Measurements from ENCODE around the gene SCGB1C1. TPM values are rescaled to one million over a fixed set of nuclear protein-coding genes. Genes with fewer than 3 reads are reported as not detected.
A peak's percentile ranks its signal among the peaks of the same experiment; 100 is the strongest.

SCGB1C1 gene
- total RNA-seq, 1 donor from 2014 or later, result not detected

GRCh38 chr11:199782-200181 lies 6.9 kb downstream of the SCGB1C1 start:
- no peak for DNase-seq (ENCODE audit: low spot score)
- peaks cover 8% of the 10 kb centered on the region for H3K27me3 Mint-ChIP-seq (ENCODE audit: unreplicated experiment)
- H3K4me3 Mint-ChIP-seq (ENCODE audit: unreplicated experiment), result no peak overlapping the region
- peaks cover 31% of the 10 kb centered on the region for H3K4me1 Mint-ChIP-seq (ENCODE audit: unreplicated experiment)
- no peak overlapping the region for H3K27ac Mint-ChIP-seq (ENCODE audit: unreplicated experiment)
- TF ChIP-seq CTCF (IDR thresholded peaks at IDR 0.05; ENCODE audit: unreplicated experiment), result no peak
- H3K36me3 Mint-ChIP-seq (ENCODE audit: low read depth, unreplicated experiment), result peaks cover 8% of the 10 kb centered on the region
- H3K9me3 Mint-ChIP-seq (ENCODE audit: unreplicated experiment), result no peaks in the 10 kb centered on the region

GRCh38 chr11:200224-201003 lies 7.5 kb downstream of the SCGB1C1 start:
- peak overlapping the region; percentile 61 for H3K27ac Mint-ChIP-seq (ENCODE audit: unreplicated experiment)

GRCh38 chr11:201966-202365 lies 9.1 kb downstream of the SCGB1C1 start:
- peaks cover 8% of the 10 kb centered on the region for H3K36me3 Mint-ChIP-seq (ENCODE audit: low read depth, unreplicated experiment)
- H3K4me1 Mint-ChIP-seq (ENCODE audit: unreplicated experiment), result peaks cover 39% of the 10 kb centered on the region
- peaks cover 13% of the 10 kb centered on the region for H3K27me3 Mint-ChIP-seq (ENCODE audit: unreplicated experiment)
- peak overlapping the region; percentile 98 for H3K27ac Mint-ChIP-seq (ENCODE audit: unreplicated experiment)
- H3K4me3 Mint-ChIP-seq (ENCODE audit: unreplicated experiment), result peak overlapping the region; percentile 56
- no peaks in the 10 kb centered on the region for H3K9me3 Mint-ChIP-seq (ENCODE audit: unreplicated experiment)
- no peak for TF ChIP-seq CTCF (IDR thresholded peaks at IDR 0.05; ENCODE audit: unreplicated experiment)
- DNase-seq (ENCODE audit: low spot score), result no peak

More at GRCh38 chr11:200224-201003, 7.5 kb downstream of the SCGB1C1 start:
- peaks cover 9% of the 10 kb centered on the region for H3K27me3 Mint-ChIP-seq (ENCODE audit: unreplicated experiment)
- H3K4me3 Mint-ChIP-seq (ENCODE audit: unreplicated experiment), result peak overlapping the region; percentile 51
- H3K9me3 Mint-ChIP-seq (ENCODE audit: unreplicated experiment), result no peaks in the 10 kb centered on the region
- peaks cover 31% of the 10 kb centered on the region for H3K4me1 Mint-ChIP-seq (ENCODE audit: unreplicated experiment)
- TF ChIP-seq CTCF (IDR thresholded peaks at IDR 0.05; ENCODE audit: unreplicated experiment), result no peak
- DNase-seq (ENCODE audit: low spot score), result no peak
- peaks cover 8% of the 10 kb centered on the region for H3K36me3 Mint-ChIP-seq (ENCODE audit: low read depth, unreplicated experiment)

- peak overlapping the region; percentile 13 for H3K4me3 Mint-ChIP-seq (ENCODE audit: unreplicated experiment)
- no peak for DNase-seq (ENCODE audit: low spot score)
- H3K9me3 Mint-ChIP-seq (ENCODE audit: unreplicated experiment), result no peaks in the 10 kb centered on the region
- TF ChIP-seq CTCF (IDR thresholded peaks at IDR 0.05; ENCODE audit: unreplicated experiment), result no peak
- peaks cover 41% of the 10 kb centered on the region for H3K4me1 Mint-ChIP-seq (ENCODE audit: unreplicated experiment)
- peaks cover 15% of the 10 kb centered on the region for H3K27me3 Mint-ChIP-seq (ENCODE audit: unreplicated experiment)
- H3K36me3 Mint-ChIP-seq (ENCODE audit: low read depth, unreplicated experiment), result peaks cover 10% of the 10 kb centered on the region
- peak overlapping the region; percentile 98 for H3K27ac Mint-ChIP-seq (ENCODE audit: unreplicated experiment)
These were observed 9.6 kb downstream of the SCGB1C1 start for GRCh38 chr11:202490-202889.

Measured in endothelial cell (in vitro differentiated cells).